Astrocyte (in vitro differentiated cells and primary cell): ENCODE data around the gene RASGRP3.

ENCODE experiments used
- CTCF ChIP-seq: IDR thresholded peaks from 2 replicates; pipeline ENCODE4 v1.5.1; 2011; ENCODE audit warnings: low read depth, mild to moderate bottlenecking, inconsistent platforms, low read length, moderate library complexity; ENCODE audit not compliant: insufficient read depth
- EZH2 ChIP-seq: IDR thresholded peaks from 2 replicates; pipeline ENCODE4 v1.6.1; 2012; ENCODE audit warnings: mild to moderate bottlenecking, low read length, inconsistent platforms; ENCODE audit not compliant: insufficient read depth

- TF ChIP-seq CTCF (no peak), EZH2 (no peak)
Measured at GRCh38 chr2:33512112-33512511, 35.7 kb downstream of the RASGRP3 start.
